Hepatocyte (in vitro differentiated cells): ENCODE results near the gene BCLAF1. TPM values are rescaled to one million over a fixed set of nuclear protein-coding genes. Genes with fewer than 3 reads are reported as not detected.
"Not testable (repeated sequence)": the region's sequence is repeated elsewhere in the genome, so short reads cannot be mapped to it uniquely, and the experiment has no call there.

Experiments
- DNase-seq: peaks from one replicate; pipeline ENCODE4 v3.0.0-alpha.2; 2016; ENCODE audit warnings: low spot score
- H2AFZ ChIP-seq: fragments of 200-600 bp; sonication (generic); 2 replicates; pipeline ENCODE4 v1.6.0; 2016; ENCODE audit warnings: antibody characterized with exemption, mild to moderate bottlenecking
- H3K27ac ChIP-seq: fragments of 200-600 bp; sonication (generic); 2 replicates; pipeline ENCODE4 v1.5.1; 2016; ENCODE audit warnings: mild to moderate bottlenecking
- H3K27me3 ChIP-seq: fragments of 200-600 bp; sonication (generic); 2 replicates; pipeline ENCODE4 v1.6.1; 2016
- H3K36me3 ChIP-seq: fragments of 200-600 bp; sonication (generic); replicated peaks from 2 replicates; pipeline ENCODE4 v1.5.1; 2016; ENCODE audit warnings: low read depth; ENCODE audit not compliant: insufficient read depth
- H3K4me1 ChIP-seq: fragments of 200-600 bp; sonication (generic); 2 replicates; pipeline ENCODE4 v1.5.1; 2016; ENCODE audit warnings: mild to moderate bottlenecking, moderate library complexity; ENCODE audit not compliant: insufficient read depth
- H3K4me2 ChIP-seq: fragments of 200-600 bp; sonication (generic); 2 replicates; pipeline ENCODE4 v1.6.0; 2016
- H3K4me3 ChIP-seq: fragments of 200-600 bp; sonication (generic); 2 replicates; pipeline ENCODE4 v1.5.1; 2016; ENCODE audit warnings: mild to moderate bottlenecking
- H3K79me2 ChIP-seq: fragments of 200-600 bp; sonication (generic); 2 replicates; pipeline ENCODE4 v1.6.0; 2017; ENCODE audit warnings: mild to moderate bottlenecking
- H3K9me2 ChIP-seq: fragments of 200-600 bp; sonication (generic); replicated peaks from 2 replicates; pipeline ENCODE4 v1.6.0; 2017; ENCODE audit warnings: mild to moderate bottlenecking; ENCODE audit not compliant: insufficient read depth
- H3K9me3 ChIP-seq: fragments of 200-600 bp; sonication (generic); 2 replicates; pipeline ENCODE4 v1.5.1; 2016; ENCODE audit warnings: low read depth, mild to moderate bottlenecking
- H4K20me1 ChIP-seq: fragments of 200-600 bp; sonication (generic); 2 replicates; pipeline ENCODE4 v1.6.0; 2016; ENCODE audit warnings: mild to moderate bottlenecking; ENCODE audit not compliant: insufficient read depth, poor library complexity, severe bottlenecking
- CTCF ChIP-seq: fragments of 200-600 bp; sonication (generic); IDR thresholded peaks from 2 replicates; pipeline ENCODE4 v1.5.1; 2016; ENCODE audit warnings: antibody characterized with exemption, mild to moderate bottlenecking; ENCODE audit not compliant: poor library complexity
- EZH2 ChIP-seq: fragments of 200-600 bp; sonication (generic); IDR thresholded peaks from 2 replicates; pipeline ENCODE4 v1.6.1; 2016; ENCODE audit warnings: antibody characterized with exemption, mild to moderate bottlenecking, borderline replicate concordance
- EZH2phosphoT487 ChIP-seq: fragments of 200-600 bp; sonication (generic); IDR thresholded peaks from one replicate; pipeline ENCODE4 v1.6.1; 2018; ENCODE audit warnings: antibody characterized with exemption, mild to moderate bottlenecking, low read depth, moderate library complexity; ENCODE audit not compliant: unreplicated experiment, severe bottlenecking
- WGBS: methylation state at CpG from one replicate; pipeline ENCODE4 v1.1.6; 2016; ENCODE audit warnings: low lambda C conversion rate; ENCODE audit errors: missing lambda C conversion rate; 5-methylcytosine and 5-hydroxymethylcytosine counted together
- polyA plus RNA-seq: library from polyadenylated mRNA; unstranded; fragments of >200 nt; fragmentation: Nextera tagmentation; extraction: Ambion mirVana; gene quantifications from 2 replicates; pipeline ENCODE4 v1.2.1, GENCODE V29; 2016
- total RNA-seq: library from RNA; depleted of rRNA; stranded (reverse); fragments of >200 nt; gene quantifications from 2 replicates; pipeline ENCODE4 v1.2.3, GENCODE V29; 2014

Gene BCLAF1
- total and polyA plus RNA-seq, 2 experiments from 2014 or later, result 58.2 to 154 TPM

- no peaks in the 10 kb centered on the region for H3K4me1 ChIP-seq
- H3K27ac ChIP-seq, result no peak overlapping the region
- no peaks in the 10 kb centered on the region for H3K9me3 ChIP-seq
- H3K27me3 ChIP-seq, result no peaks in the 10 kb centered on the region
- no peak for DNase-seq
- WGBS, result 88% methylated on average over 3 of the region's 3 CpGs
- no peaks in the 10 kb centered on the region for H3K9me2 ChIP-seq
- H3K79me2 ChIP-seq, result no peaks in the 10 kb centered on the region
- H3K4me3 ChIP-seq, result no peak overlapping the region
- H3K36me3 ChIP-seq, result no peaks in the 10 kb centered on the region
- TF ChIP-seq CTCF (no peak), EZH2phosphoT487 (no peak), EZH2 (no peak)
- no peak overlapping the region for H2AFZ ChIP-seq
- H3K4me2 ChIP-seq, result no peak overlapping the region
- no peaks in the 10 kb centered on the region for H4K20me1 ChIP-seq
These were observed 23.3 kb upstream of the BCLAF1 start for GRCh38 chr6:136312975-136313374.

GRCh38 chr6:136309729-136310311, 20.2 kb upstream of the BCLAF1 start:
- 100% methylated on average over 1 of the region's 1 CpG for WGBS
- TF ChIP-seq EZH2phosphoT487 (no peak), CTCF (no peak)

GRCh38 chr6:136309171-136309570, 19.5 kb upstream of the BCLAF1 start:
- no peak overlapping the region for H2AFZ ChIP-seq
- H3K9me3 ChIP-seq, result no peaks in the 10 kb centered on the region
- no peaks in the 10 kb centered on the region for H3K79me2 ChIP-seq
- no peak for DNase-seq
- H3K27me3 ChIP-seq, result no peaks in the 10 kb centered on the region
- H3K36me3 ChIP-seq, result no peaks in the 10 kb centered on the region
- WGBS, result 89% methylated on average over 3 of the region's 3 CpGs
- no peak overlapping the region for H3K4me2 ChIP-seq
- no peaks in the 10 kb centered on the region for H4K20me1 ChIP-seq
- TF ChIP-seq CTCF (no peak), EZH2phosphoT487 (no peak), EZH2 (no peak)
- no peaks in the 10 kb centered on the region for H3K4me1 ChIP-seq
- no peaks in the 10 kb centered on the region for H3K9me2 ChIP-seq
- no peak overlapping the region for H3K4me3 ChIP-seq
- H3K27ac ChIP-seq, result no peak overlapping the region

More at GRCh38 chr6:136309729-136310311, 20.2 kb upstream of the BCLAF1 start:
- H3K36me3 ChIP-seq, result no peaks in the 10 kb centered on the region
- H3K9me3 ChIP-seq, result no peaks in the 10 kb centered on the region
- H4K20me1 ChIP-seq, result no peaks in the 10 kb centered on the region
- no peaks in the 10 kb centered on the region for H3K79me2 ChIP-seq
- no peaks in the 10 kb centered on the region for H3K4me1 ChIP-seq
- H3K9me2 ChIP-seq, result no peaks in the 10 kb centered on the region
- no peak overlapping the region for H3K4me3 ChIP-seq
- no peak overlapping the region for H3K27ac ChIP-seq
- H2AFZ ChIP-seq, result no peak overlapping the region
- no peak for DNase-seq
- H3K4me2 ChIP-seq, result no peak overlapping the region
- no peaks in the 10 kb centered on the region for H3K27me3 ChIP-seq

GRCh38 chr6:136308469-136308868, 18.8 kb upstream of the BCLAF1 start:
- H3K9me2 ChIP-seq, DNase-seq, H3K27me3 ChIP-seq, H2AFZ ChIP-seq, H4K20me1 ChIP-seq, H3K27ac ChIP-seq, H3K79me2 ChIP-seq, H3K4me1 ChIP-seq, H3K4me2 ChIP-seq, H3K4me3 ChIP-seq, H3K9me3 ChIP-seq, H3K36me3 ChIP-seq: not testable (repeated sequence)
- WGBS, result 95% methylated on average over 1 of the region's 1 CpG
